AG20443 (cell line): ENCODE data around the gene DDX56.

Experiments
- DNase-seq: peaks from one replicate; pipeline ENCODE4 v3.0.0; 2012; ENCODE audit warnings: low spot score, mixed read lengths

The DDX56 gene

GRCh38 chr7:44535348-44536064 lies 38.2 kb downstream of the DDX56 start:
- peak; percentile 8 for DNase-seq

DNA sequence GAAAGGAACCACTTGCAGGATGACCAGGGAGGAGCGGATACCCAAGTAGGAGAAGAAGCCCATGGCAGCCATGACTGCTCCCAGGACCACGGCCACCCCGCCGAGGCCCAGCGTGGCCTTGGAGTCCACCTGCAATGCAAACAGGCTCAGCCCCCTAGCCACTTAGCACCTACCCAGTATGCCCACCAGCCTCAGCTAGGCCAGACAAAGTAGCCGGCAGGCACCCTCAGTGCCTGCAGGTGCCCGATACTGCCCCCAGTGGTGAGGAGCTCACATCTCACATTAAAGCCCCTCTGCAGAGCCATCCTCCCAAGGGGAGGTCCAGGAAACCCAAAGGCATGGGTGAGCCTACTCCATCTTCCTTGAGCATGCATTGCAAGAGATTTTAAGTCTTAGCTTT lies 39.2 kb downstream of the DDX56 start:
- peak; percentile 69 for DNase-seq

GRCh38 chr7:44534087-44534486 lies 39.6 kb downstream of the DDX56 start:
- peak; percentile 9 for DNase-seq

GRCh38 chr7:44533301-44534055 lies 40.2 kb downstream of the DDX56 start:
- DNase-seq: peak; percentile 72

GRCh38 chr7:44531421-44532380 lies 42.0 kb downstream of the DDX56 start:
- peak; percentile 7 for DNase-seq

DNA sequence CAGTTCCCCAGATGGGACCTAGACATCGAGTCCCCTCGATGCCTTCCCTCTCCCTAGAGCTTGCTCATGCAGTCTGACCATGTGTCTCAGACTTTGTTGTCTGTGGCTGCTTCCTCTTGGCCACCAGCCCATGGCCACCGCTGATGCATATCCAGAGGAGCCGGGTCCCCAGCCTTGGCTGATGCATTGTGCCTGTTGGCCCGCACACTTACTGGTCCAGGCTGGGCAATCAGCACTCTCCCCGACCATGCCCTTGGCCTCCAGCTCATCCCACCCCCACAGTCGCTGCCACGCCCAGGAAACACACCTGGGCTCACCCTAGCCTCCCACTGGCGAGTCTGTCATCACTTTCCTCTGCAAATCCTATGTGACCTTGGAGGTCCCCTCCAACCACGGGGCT lies 42.7 kb downstream of the DDX56 start:
- peak; percentile 28 for DNase-seq

DNA sequence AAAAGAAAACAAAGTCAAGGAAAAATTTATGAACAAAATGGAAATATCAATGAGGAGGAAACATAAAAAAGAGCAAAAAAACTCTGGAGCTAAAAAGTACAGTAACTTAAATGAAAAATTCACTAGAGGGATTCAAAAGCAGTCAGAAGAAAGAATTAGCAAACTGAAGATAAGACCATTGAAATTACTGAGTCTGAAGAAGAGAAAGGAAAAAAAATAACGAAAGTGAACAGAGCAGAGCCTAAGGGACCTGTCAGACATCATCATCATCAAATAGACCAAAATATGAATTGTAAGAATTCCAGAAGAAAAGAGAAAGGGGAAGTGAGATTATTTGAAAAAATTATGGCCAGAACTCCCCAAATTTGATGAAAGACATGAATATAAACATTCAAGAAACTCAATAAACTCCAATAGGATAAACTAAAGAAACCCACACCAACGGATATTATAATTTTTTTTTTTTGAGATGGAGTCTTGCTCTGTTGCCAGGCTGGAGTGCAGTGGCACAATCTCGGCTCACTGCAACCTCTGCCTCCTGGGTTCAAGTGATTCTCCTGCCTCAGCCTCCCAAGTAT lies 48.8 kb downstream of the DDX56 start:
- DNase-seq: no peak

- no peak for DNase-seq
Measured at GRCh38 chr7:44522315-44522714, 51.4 kb downstream of the DDX56 start.

GRCh38 chr7:44521347-44522095 lies 52.2 kb downstream of the DDX56 start:
- DNase-seq: no peak

GRCh38 chr7:44520574-44520973 lies 53.1 kb downstream of the DDX56 start:
- DNase-seq: peak; percentile 5

DNA sequence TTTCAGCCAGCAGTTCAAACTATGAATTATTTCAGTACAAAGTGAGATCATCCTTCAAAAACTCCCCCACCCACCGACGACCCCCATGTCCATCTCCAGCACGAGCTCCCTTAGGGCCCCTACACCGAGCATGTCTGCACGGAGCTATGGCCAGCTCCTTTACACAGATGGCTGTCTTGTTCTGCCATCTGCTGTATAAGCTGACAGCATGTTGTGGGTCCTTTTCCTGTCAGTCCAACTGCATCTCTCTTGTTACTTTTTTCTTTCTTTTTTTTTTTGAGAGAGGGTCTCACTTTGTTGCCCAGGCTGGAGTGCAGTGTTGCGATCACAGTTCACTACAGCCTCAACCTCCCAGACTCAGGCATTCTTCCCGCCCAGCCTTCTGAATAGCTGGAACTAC lies 54.2 kb downstream of the DDX56 start:
- no peak for DNase-seq

DNA sequence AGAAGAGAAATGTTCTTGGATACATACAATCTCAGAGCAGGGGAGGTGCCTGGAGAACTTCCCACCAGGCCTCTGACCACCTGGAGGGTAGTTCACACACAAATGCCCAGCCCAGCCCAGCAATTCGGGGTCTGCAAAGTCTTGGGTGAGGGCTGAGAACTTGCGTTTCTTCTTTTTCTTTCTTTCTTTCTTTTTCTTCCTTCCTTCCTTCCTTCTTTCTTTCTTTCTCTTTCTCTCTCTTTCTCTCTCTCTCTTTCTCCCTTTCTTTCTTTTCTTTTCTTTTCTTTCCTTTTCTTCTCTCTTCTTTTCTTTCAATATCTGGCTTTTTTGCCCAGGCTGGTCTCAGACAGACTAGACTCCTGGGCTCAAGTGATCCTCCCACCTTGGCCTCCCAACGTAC lies 54.9 kb downstream of the DDX56 start:
- no peak for DNase-seq

GRCh38 chr7:44517175-44517574 lies 56.5 kb downstream of the DDX56 start:
- DNase-seq: no peak
